GM21619 (cell line): ENCODE results near the gene GATA2.

ENCODE experiments used
- ATAC-seq: cut with Tn5 transposase; IDR thresholded peaks from one replicate; pipeline ENCODE4 v1.9.1; 2021; ENCODE audit not compliant: unreplicated experiment

Gene GATA2

DNA sequence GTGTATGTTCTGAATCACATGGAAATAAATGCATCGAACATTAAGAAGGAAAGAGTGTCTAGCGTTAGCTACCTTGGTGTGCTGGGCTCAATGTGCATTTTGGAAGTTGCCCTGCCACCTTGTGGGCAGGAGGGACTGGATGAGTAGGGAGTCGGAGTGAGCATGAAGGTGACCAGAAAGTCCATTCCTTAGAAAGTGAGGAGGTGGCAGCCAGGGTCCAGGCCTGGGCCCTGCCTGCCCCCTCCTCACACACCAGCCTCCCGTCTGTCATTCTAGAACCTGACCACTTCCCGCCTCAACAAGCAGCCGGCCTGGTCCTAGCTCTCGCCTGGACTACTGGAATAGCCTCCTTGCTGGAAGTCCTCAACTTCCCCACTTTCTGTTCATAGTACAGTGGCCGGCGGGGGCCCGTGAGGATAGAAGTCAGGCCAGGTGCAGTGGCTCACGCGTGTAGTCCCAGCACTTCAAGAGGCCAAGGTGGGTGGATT, 10.2 kb upstream of the GATA2 start:
- no peak for ATAC-seq

DNA sequence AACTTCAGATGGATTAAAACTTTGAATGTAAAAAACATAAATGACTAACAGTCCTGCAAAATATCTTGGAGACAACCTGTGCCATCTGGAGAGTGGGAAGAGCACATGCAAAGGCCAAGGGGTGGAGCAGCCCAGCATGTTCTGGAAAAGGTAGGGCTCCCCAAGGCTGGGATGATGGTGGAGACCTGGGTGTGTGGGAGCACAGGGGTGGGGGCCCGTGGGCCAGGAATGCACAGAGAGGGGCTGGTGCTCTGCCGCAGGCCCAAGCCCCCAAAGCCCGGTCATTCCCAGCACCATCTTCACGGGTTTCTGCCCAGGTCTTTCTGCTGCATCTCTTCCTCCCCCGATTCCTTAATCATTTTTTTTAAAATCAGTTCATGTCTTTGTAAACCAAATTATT, 9.7 kb upstream of the GATA2 start:
- no peak for ATAC-seq

DNA sequence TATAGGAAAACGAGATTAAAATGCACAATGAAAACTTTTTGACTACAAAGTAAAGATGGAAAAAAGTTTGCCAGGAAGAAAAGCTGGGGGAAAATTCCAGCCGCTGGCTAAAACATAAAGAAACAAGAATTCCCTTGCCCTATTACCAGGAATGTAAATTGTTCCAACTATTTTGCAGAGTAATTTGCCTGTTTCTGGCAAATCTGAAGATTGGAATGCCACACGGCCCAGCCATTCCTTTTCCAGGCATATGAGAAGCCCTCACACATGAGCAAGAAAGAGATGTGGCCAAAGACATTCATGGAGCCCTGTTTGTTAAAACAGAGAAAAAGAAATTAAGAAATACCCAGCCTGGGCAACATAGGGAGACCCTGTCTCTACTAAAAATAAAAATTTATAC, 8.4 kb upstream of the GATA2 start:
- ATAC-seq = no peak

DNA sequence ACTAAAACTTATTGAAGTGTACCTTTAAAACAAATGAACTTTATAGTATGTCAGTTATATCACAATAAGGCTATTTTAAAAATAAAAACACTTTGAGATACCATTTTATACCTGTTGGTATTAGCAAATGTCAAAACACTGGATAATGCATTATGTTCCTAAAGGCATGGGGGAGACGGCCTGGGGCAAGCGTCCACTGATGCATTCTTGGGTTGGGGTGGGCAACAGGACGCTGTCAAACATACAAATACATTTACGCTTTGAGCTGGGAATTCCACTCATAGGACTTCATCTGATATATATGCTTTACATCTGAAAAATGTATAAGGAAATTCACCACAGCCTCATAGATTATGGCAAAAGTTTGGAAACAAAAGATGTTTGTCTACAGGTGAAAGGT, 7.6 kb upstream of the GATA2 start:
- ATAC-seq = no peak

DNA sequence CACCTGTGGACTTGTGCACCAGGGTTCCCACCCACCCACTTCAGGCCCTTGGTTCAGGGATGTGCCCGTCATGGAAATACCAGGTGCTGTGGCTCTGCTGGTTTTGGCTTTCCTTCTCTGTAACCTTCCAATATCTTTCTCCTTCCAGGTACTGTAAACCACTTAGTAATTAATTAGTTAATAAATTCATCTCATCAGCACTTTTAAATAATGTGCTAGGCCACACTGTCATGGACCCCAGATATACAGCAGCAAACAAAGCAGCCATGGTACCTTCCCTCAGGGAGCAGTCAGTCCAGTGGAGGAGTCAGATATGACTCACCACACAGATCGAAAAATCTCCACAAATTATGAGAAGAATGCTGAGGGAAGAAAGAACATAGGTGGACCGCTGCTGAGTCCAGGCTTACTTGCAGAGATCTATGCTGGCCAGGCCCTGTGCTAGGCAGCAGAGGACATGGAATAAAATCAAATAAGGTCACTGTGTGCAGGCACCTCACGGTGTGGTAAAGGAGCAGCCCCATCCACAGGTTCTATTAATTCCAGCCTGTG, 6.8 kb upstream of the GATA2 start:
- no peak for ATAC-seq

DNA sequence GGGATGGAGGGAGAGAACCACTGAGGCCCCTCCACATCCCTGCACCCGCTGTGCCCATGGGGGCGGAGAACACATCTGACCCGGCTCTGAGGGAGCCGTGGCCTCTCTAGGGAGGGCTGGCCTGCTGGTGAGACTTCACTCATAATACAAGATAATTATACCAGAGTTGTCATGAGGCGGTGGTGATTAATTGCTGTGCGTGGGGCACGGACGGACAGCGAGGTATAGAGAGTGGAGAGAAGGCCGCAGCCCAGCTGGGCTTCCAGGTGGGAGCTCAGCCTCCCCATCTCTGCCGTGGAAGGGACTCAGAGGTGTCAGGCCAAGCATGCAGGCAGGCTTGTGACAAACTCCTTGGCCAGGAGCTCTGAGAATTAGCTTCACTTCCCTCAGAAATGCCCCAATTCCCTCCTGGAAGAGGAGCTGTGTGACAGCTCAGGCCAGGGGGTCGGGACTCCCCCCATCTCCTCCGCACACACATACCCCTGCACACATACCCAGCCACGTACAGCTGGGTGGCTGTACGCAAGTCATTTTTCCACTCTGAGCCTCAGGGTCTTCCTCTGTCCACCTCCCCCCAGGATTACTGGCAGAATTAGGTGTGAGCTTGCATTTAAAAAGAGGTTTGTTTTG, 6.0 kb upstream of the GATA2 start:
- no peak for ATAC-seq

DNA sequence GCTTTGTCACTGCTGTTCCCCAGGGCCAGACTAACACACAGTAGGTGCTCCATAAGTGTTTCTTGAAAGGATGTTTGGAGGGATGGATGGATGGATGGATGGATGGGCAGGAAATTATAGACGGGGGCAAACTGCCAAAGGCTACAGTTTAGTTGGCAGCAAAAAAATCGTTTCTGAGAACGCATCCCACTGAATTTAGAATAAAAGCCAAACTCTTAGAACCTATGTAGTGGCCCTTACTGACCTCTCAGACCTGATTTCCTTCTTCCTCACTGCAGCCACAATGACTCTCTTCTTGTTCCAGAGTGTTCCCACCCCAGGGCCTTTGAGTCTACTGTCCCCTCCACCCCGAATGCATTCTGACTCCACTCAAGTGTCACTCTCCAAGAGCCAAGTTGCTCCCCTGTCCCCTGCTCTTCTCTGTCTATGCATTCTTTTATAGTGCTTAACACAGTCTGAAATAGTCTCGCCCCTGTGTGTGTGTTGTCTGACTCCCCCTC, 5.2 kb upstream of the GATA2 start:
- ATAC-seq = no peak

DNA sequence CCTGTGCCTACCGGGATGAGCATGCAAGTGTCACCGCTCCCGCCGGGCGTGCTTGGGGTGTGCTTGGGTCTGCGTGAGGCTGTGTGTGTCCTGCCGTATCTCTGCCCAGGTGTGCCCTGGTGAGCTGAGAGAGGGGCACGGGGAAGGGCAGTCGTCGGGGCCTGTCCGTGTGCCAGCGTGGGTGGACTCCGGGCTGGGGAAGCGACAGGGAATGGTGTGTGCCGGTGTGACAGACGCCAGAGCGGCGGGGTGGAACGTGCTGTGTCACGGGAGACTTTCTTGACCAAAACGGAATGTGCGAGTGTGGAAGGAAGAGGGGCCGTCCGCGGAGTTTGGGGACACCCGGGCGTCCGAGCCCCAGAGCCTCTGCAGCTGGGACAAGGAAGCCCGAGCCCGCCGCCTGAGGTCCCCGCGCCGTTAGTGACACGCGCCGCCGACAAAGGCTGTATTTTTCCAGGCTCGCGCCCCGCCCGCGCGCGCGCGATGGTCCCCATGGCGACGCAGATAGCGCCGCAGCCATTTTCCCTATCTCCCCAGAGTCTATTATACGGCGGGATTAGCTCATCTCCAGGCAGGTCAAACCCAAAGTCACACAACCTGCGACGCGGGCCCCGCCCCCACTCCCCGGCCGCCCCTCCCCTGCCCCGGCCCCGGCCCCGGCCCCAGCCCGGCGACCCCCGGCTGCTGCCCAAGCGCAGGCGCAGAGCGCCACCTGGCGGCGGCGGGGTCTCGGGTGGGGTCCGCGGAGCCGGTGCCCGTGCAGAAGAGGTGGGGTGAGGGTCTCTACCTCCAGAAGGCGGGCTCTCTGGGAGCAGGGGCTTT, 4.5 kb upstream of the GATA2 start:
- no peak for ATAC-seq

DNA sequence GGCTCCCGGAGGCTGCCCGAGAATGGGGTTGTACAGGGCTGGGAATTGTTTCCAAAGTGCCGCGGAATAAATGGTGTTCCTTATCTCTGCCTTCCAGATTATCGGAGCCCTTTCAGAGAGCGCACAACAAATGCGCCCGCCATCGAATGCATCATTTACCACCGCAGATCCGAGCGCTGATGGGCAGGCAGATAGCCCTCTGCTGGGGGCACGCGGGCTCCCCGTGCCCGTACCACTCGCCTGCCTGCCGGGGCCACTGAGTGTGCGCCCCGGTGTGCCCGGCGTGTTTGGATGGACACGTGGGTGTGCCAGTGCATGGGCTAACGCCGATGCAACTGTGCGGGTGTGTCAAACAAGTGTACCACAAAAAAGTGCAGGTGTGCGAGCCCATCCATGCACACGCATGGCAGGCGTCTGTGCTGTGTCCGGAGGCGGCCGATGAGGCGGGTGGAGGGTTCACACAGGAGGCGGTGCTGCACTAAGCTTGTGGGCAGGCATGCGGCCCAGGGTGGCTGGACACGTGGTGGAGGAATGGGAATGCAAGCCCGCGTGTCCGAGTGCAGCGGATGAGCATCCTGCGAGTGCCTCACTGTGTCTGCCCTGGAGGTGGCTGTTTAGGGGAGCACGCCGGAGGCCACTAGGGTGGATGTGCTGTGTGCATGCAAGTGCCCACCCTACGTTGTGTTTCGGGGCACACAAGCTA, 3.8 kb upstream of the GATA2 start:
- no peak for ATAC-seq

DNA sequence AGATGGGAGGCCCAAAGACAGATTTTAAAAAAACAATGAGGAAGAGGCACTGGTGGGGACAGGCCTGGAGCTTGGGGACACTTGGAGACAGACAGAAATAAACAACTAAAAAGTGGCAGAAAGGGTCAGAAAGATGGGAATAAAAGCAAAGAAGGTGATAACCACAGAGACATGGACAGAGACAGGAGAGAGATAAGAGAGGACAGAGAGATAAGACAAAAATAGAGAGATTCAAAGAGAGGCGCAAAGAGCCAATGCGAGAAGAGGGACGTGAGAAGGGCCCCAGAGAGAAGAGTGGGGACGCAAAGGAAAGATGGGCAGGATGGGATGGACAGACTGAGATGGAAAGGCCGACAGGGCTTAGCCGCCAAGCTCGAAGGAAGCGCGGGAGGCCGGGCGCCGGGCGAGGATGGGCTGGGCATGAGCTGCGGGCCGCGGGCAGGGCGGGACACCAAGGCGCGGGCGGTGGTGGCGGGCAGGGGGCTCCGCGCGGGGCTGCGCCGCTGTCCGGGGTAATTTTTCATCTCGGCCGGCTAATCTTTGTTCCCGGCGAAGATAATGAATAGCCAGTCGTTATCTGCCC, 3.1 kb upstream of the GATA2 start:
- ATAC-seq = no peak

DNA sequence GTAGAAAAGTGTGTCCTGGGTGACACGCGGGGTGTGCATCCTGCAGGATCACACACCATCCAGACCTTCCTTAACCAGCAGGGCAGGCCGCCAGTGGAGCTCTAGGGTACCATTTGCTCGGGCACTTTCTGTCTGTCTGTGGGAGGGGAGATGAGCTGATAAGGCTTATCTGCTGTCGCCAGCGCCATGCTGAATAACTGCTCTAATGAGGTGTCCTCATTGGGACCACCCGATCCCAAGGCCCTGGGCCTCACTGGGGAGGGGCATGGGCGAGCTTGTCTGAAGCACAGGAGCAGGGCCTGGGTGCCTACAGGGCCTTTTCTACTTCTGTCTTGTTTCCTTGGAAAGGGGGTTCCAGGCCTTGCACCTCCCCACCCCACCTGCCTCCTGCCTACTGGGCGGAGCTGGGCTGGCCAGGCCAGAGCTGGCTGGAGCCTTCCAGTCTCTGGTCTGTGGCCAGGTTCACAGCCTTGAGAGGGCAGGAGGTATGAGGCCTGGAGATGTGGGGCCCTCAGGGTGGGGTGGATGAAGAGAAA, 2.5 kb upstream of the GATA2 start:
- ATAC-seq = no peak

DNA sequence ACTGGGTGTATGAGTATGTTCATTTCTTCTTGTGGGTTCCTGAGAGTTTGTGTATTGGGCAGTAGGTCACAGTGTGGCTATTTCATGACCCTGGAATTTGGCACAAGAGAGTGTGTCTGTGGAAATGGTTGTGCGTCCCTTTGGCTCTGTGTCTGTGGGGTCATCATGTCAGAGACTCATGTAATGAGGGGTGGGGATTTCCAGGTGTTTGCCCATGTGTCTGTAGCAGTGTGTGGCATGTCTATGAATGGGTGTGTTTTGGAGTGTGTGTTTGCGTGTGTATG, 1.3 kb upstream of the GATA2 start:
- no peak for ATAC-seq

DNA sequence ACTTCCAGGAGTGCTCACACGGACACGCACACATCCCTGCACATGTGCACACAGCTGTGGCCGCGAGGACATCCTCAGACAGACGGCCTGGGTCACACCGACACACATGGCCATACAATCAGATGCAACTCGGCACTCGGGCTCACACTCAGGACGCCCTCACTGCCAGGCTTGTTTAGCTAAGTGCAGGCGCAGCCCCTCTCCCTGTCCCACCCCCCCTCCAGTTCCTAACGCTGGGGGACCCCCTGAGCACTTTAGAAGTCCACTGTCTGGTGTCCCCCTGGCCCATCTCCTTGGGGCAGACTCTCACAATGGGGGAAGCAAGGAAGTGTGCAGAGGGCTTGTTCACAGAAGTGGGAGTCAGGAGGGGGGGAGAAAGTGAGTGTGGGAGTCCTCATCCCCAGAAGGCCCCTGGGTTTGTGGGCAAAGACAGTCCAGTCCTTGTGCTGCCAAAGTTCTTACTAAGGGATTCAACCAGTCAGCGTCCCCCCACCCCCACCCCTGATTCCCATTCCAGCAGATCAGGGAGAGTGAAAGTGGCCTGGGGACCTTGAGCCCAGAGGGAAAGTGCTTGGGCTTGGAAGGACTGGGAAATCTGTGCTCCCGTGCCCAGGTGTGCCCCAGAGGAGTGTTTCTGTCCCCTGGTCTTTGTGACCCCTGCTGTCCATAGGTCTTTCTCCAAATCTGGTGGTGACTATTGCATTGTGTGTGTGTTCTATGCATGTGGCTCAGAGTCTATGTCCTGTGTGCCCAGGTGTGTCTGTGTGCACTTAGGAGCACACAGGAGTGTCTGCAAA, 767 bp upstream of the GATA2 start:
- no peak for ATAC-seq

DNA sequence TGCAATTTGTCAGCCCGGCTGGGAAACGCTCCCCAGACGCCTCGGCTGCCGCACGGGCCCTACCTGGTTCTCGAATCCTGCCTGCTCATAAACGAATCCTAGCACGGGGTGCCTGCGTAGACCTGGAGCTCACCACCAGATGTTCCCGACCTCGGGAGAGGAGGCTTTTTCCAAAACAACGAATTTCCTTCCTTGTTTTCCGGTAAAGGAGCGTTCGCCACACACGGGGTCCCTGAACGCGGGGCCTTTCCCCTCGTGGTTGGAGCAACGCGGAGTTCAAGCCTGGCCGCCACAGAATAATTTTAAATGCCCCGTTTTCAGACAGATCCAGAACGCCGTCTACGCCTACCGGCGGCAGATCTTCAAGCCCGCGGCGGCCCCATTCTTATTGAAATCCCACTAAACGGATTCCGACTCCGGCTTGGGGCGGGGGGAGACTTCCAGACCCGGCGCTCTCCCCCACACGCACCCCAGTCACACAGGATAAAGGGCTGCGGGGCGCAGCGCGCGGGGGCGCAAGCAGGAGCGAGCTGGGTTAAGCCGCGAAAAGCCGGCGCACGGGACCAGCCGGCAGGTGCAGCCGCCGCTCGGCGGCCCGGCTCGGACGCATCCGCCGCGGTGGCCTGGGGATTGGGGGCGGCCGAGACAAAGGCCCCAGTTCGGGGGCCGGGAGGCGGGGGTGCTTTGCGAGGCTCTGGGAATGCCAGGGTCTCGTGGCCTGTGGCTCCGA, 895 bp downstream of the GATA2 start:
- ATAC-seq = no peak

DNA sequence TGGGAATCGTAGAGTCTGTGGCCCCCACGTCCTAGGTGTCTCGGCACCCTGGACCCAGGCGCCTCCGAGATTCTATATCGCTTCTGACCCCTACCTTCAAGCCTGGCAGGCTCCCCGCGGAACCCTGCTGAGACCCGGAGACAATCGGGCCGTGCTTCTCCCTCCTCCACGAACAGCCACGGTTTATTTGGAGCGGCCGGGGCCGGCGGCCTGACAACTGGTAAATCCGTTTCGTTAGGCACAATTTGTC, 1.4 kb downstream of the GATA2 start:
- no peak for ATAC-seq

DNA sequence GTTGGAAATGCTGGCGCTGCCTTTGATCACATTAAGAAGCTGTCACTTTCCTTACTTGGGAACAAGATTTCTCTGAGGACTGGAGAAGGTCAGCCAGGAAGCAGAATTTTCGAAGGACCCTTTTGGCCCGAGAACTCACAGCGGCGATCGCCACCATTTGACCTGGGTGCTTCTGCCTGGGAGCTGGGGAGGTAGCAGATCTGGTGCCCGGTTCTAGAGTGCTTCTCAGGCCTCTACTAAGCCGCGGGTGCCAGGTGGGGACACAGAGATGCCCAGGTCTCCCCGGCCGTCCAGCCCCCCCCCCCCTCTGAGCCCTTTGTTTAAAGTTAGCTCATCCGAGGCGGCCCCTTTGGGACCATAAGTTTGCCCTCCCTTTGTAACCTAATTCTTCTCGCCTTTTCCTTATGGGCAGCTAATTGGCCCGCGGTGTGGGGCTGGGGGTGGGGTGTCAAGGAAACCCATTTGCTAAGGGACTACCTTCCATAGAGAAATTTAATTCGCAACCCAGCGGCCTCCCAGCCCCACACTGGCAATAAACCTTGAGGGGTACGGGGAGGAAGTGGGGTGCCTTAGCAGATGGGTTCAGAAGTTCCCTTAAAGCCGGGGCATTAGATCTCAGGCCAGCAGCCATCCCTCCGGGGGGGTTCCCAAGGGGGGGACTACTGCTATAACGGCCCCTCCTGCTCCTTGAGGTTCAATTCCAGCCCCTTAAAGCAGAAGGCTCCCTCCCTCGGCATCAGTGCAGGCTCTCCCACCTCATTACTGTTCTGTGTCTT, 1.9 kb downstream of the GATA2 start:
- no peak for ATAC-seq

DNA sequence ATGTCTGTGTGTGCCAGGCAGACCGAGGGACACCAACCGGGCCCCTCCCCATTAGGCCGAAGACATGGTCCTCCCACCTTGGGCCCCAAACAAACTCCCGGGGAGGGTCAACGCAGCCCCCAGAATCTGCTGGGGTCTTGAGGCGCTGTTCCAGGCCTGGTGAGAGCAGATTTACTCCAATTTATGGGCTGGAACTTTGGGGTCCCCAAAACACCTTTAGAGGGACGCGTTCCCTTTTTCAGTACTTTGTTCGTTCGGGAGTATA, 2.4 kb downstream of the GATA2 start:
- no peak for ATAC-seq

DNA sequence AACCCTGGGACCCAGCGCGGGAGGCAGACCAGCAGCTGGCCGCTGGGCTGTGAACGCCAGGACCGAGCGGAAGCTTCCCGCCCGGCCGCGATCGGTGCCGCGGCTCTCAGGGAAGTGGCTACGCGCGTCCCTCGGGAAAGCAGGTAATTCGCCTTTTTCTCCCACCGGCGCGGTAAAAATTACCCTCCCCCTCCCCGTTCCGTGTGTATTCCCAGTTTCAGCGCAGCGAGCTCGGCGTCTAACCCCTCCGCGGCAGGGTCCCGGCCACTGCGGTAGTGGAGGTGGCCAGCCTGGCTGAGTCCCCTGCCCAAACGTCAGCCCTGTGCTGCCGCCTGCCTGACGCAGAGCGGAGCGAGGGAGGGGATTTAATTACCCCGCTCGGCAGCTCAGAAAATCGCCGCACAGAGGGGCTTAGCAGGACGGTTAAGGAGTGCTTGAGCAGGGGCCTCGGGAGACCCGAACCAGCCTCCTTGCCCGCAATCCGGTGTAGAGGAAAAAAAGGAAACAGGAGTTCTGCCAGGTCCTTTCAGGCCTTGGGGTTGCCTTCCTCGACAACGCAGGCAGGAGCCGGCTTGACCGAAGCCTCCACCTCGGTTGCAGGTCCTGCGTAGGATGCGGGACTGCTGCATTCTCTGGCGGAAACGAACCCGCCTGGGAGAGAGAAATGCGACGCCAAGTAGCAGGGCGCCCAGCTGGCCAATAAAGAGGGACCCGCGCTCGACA, 2.9 kb downstream of the GATA2 start:
- ATAC-seq = no peak

DNA sequence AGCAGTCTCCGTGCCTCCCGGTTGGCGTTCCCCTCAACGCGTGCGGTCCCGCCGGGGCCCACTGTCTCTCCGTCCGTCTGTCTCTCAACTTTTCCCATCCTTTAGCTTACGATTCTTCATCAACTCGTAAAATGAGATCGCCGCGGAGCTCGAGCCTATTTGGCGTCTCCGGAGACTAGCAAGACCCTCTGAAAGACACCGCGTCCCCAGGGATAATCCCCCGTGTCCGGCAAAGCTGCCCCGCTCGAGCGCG, 3.4 kb downstream of the GATA2 start:
- no peak for ATAC-seq
